ENCODE results near the gene MPG. TPM values are rescaled to one million over a fixed set of nuclear protein-coding genes. Genes with fewer than 3 reads are reported as not detected.
A peak's percentile ranks its signal among the peaks of the same experiment; 100 is the strongest.

Gene MPG
- total RNA-seq, 1 experiment from 2014 or later: 41.1 TPM

DNA sequence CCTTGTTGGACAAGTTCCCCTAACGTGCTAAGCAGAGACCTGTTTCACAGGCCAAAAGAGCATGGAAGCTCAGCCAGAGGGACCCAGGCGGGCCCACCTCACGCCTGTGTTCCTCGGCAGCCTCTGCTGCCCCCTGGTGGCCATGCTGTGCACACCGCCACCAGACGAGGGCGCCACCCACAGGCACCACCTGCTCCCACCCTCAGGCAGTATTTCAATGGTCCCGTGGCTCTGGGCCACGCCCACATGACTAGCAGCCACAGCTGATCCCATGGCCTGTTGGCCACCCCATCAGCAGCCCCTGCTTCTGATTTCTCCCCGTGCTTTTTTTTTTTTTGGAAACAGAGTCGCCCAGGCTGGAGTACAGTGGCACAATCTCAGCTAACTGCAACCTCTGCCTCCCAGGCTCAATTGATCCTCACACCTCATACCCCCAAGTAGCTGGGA, 18.9 kb downstream of the MPG start:
- no TSS peak for BruUV-seq (replicated peaks)
- ChIA-PET POLR2A (interaction anchor here (0.8 kb wide), 1 partner anchor 25 kb away, joined by 5 read pairs; the partner anchor contains the start of gene RHBDF1), CTCF (interaction anchor here (0.6 to 3.0 kb wide), 12 partner anchors 10 to 256 kb away, joined by 3 to 37 read pairs (median 5); partner anchors contain the start of genes AXIN1, POLR3K, RHBDF1 and SNRNP25)
- H3K4me1 ChIP-seq: no peaks in the 10 kb centered on the region
- Mint-ChIP-seq H3K27ac (ENCODE audit: unreplicated experiment) (no peak overlapping the region), H3K36me3 (ENCODE audit: insufficient read depth, unreplicated experiment) (peaks cover 29% of the 10 kb centered on the region), H3K9me3 (ENCODE audit: unreplicated experiment) (no peaks in the 10 kb centered on the region), H3K4me1 (ENCODE audit: low read depth, unreplicated experiment) (no peaks in the 10 kb centered on the region), H3K27me3 (ENCODE audit: insufficient read depth, unreplicated experiment) (no peaks in the 10 kb centered on the region), H3K4me3 (ENCODE audit: unreplicated experiment) (no peak overlapping the region)
- H3K9me3 ChIP-seq: no peaks in the 10 kb centered on the region
- H3K36me3 ChIP-seq (ENCODE audit: control insufficient read depth, insufficient read depth, low read length): no peaks in the 10 kb centered on the region; the same call in 1 of the 2 replicates
- intact Hi-C loops (cut with micrococcal nuclease; ENCODE audit: unreplicated experiment): loop anchor here (1.0 kb wide), 1 partner anchor 32 kb away; no protein-coding TSS in a partner anchor
- no peaks in the 10 kb centered on the region for H3K27me3 ChIP-seq (replicated peaks; ENCODE audit: control insufficient read depth, insufficient read depth, low read length)
- TF ChIP-seq, protein P1, sequence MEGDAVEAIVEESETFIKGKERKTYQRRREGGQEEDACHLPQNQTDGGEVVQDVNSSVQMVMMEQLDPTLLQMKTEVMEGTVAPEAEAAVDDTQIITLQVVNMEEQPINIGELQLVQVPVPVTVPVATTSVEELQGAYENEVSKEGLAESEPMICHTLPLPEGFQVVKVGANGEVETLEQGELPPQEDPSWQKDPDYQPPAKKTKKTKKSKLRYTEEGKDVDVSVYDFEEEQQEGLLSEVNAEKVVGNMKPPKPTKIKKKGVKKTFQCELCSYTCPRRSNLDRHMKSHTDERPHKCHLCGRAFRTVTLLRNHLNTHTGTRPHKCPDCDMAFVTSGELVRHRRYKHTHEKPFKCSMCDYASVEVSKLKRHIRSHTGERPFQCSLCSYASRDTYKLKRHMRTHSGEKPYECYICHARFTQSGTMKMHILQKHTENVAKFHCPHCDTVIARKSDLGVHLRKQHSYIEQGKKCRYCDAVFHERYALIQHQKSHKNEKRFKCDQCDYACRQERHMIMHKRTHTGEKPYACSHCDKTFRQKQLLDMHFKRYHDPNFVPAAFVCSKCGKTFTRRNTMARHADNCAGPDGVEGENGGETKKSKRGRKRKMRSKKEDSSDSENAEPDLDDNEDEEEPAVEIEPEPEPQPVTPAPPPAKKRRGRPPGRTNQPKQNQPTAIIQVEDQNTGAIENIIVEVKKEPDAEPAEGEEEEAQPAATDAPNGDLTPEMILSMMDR (IDR thresholded peaks at IDR 0.05; ENCODE audit: insufficient read depth in 1 of 2, low read depth in 1 of 2, low read length in 1 of 2, severe bottlenecking in 1 of 2, unreplicated experiment in 1 of 2): peak; percentile 94 to 100
- peak; percentile 81 to 91 for DNase-seq
- H3K4me3 ChIP-seq (ENCODE audit: low read depth, low read length): no peak overlapping the region

DNA sequence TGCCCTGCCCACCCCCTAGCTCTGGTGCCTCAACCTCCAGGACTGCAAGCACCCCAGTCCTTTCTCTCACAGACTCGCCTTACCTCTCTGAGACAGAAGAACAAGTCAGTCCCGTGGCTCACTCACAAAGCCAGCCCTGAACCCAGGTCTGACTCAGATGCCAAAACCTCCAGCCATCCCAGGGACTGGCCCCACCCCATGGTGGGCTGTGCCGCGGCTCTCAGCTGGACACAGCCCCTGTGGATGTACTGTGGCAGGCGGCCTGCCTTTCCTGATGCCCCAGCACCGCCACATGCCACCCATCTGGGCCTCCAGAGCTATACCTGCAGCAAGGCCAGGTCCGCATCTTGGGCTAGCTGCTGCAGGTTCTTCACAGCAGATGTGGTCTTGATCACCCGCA, 19.8 kb downstream of the MPG start:
- POLR2A ChIA-PET: no interaction called here
- intact Hi-C loops (cut with micrococcal nuclease; ENCODE audit: unreplicated experiment): loop anchor here (1.0 kb wide), 1 partner anchor 33 kb away; no protein-coding TSS in a partner anchor

DNA sequence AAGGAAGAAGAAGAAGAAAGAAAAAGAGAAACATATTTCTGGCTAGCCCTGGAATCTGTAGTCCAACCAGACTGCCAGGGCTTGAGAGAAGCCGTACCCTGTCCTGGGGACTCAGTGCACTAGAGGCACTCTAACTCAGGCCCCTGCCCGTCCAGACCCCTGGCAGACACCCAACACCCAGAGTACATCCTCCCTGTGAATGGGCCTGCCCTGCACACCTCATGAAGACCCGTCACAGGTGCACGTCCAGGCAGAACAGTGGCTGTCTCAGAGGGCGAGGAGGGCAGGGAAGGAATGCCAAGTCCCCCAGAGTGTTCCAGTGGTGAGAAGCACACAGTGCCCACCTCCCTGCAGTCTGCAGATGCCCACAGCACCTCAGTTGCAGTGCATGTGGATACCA, 23.0 kb downstream of the MPG start:
- ChIA-PET CTCF (no interaction called here), POLR2A (no interaction called here)
- BruUV-seq (replicated peaks): no TSS peak
- Mint-ChIP-seq H3K27me3 (ENCODE audit: insufficient read depth, unreplicated experiment) (no peaks in the 10 kb centered on the region), H3K27ac (ENCODE audit: unreplicated experiment) (no peak overlapping the region), H3K4me1 (ENCODE audit: low read depth, unreplicated experiment) (no peaks in the 10 kb centered on the region), H3K4me3 (ENCODE audit: unreplicated experiment) (no peak overlapping the region), H3K9me3 (ENCODE audit: unreplicated experiment) (no peaks in the 10 kb centered on the region), H3K36me3 (ENCODE audit: insufficient read depth, unreplicated experiment) (peaks cover 25% of the 10 kb centered on the region)
- intact Hi-C loops (cut with micrococcal nuclease; ENCODE audit: unreplicated experiment): no loop called here
- H3K27me3 ChIP-seq (replicated peaks; ENCODE audit: control insufficient read depth, insufficient read depth, low read length): no peaks in the 10 kb centered on the region
- no peak overlapping the region for H3K4me3 ChIP-seq (ENCODE audit: low read depth, low read length)
- DNase-seq: no peak
- no peaks in the 10 kb centered on the region for H3K9me3 ChIP-seq
- H3K36me3 ChIP-seq (ENCODE audit: control insufficient read depth, insufficient read depth, low read length): no peaks in the 10 kb centered on the region; the same call in 1 of the 2 replicates
- TF ChIP-seq, protein P1 (IDR thresholded peaks at IDR 0.05; ENCODE audit: insufficient read depth in 1 of 2, low read depth in 1 of 2, low read length in 1 of 2, severe bottlenecking in 1 of 2, unreplicated experiment in 1 of 2): no peak
- no peaks in the 10 kb centered on the region for H3K4me1 ChIP-seq

More for the DNA sequence above, 19.8 kb downstream of the MPG start:
- DNase-seq: no peak
- Histone ChIP-seq H3K27me3 (replicated peaks; ENCODE audit: control insufficient read depth, insufficient read depth, low read length) (no peaks in the 10 kb centered on the region), H3K36me3 (ENCODE audit: control insufficient read depth, insufficient read depth, low read length) (no peaks in the 10 kb centered on the region; the same call in 1 of the 2 replicates), H3K4me3 (ENCODE audit: low read depth, low read length) (no peak overlapping the region), H3K4me1 (no peaks in the 10 kb centered on the region), H3K9me3 (no peaks in the 10 kb centered on the region)
- Mint-ChIP-seq H3K27me3 (ENCODE audit: insufficient read depth, unreplicated experiment) (no peaks in the 10 kb centered on the region), H3K36me3 (ENCODE audit: insufficient read depth, unreplicated experiment) (peaks cover 37% of the 10 kb centered on the region), H3K4me1 (ENCODE audit: low read depth, unreplicated experiment) (no peaks in the 10 kb centered on the region), H3K9me3 (ENCODE audit: unreplicated experiment) (no peaks in the 10 kb centered on the region), H3K27ac (ENCODE audit: unreplicated experiment) (no peak overlapping the region), H3K4me3 (ENCODE audit: unreplicated experiment) (no peak overlapping the region)
- TF ChIP-seq, protein P1 (IDR thresholded peaks at IDR 0.05; ENCODE audit: insufficient read depth in 1 of 2, low read depth in 1 of 2, low read length in 1 of 2, severe bottlenecking in 1 of 2, unreplicated experiment in 1 of 2): no peak
- CTCF ChIA-PET: interaction anchor here (1.7 to 3.0 kb wide), 2 partner anchors 26 to 31 kb away, joined by 10 to 37 read pairs; partner anchors contain the start of gene RHBDF1
- BruUV-seq (replicated peaks): no TSS peak
